Fibroblast of pulmonary artery (primary cell): ENCODE data around the gene PLCL1.

Experiments used
- DNase-seq: peaks from one replicate; pipeline ENCODE4 v3.0.0-alpha.2; 2010; ENCODE audit warnings: low read depth
- H3K4me3 ChIP-seq: replicated peaks from 2 replicates; pipeline ENCODE4 v1.5.1; 2011; ENCODE audit warnings: low read depth, mild to moderate bottlenecking, control low read depth, low read length, moderate library complexity
- TF ChIP-seq, protein P1 (sequence below): IDR thresholded peaks from 2 replicates; pipeline ENCODE4 v1.5.1; 2011; ENCODE audit warnings: mild to moderate bottlenecking, control low read depth, low read length, inconsistent platforms; ENCODE audit errors: missing control alignments

PLCL1 gene

GRCh38 chr2:197996583-197996982 lies 192.2 kb downstream of the PLCL1 start:
- TF ChIP-seq, protein P1, sequence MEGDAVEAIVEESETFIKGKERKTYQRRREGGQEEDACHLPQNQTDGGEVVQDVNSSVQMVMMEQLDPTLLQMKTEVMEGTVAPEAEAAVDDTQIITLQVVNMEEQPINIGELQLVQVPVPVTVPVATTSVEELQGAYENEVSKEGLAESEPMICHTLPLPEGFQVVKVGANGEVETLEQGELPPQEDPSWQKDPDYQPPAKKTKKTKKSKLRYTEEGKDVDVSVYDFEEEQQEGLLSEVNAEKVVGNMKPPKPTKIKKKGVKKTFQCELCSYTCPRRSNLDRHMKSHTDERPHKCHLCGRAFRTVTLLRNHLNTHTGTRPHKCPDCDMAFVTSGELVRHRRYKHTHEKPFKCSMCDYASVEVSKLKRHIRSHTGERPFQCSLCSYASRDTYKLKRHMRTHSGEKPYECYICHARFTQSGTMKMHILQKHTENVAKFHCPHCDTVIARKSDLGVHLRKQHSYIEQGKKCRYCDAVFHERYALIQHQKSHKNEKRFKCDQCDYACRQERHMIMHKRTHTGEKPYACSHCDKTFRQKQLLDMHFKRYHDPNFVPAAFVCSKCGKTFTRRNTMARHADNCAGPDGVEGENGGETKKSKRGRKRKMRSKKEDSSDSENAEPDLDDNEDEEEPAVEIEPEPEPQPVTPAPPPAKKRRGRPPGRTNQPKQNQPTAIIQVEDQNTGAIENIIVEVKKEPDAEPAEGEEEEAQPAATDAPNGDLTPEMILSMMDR = no peak
- no peak for DNase-seq
- H3K4me3 ChIP-seq = no peak overlapping the region

DNA sequence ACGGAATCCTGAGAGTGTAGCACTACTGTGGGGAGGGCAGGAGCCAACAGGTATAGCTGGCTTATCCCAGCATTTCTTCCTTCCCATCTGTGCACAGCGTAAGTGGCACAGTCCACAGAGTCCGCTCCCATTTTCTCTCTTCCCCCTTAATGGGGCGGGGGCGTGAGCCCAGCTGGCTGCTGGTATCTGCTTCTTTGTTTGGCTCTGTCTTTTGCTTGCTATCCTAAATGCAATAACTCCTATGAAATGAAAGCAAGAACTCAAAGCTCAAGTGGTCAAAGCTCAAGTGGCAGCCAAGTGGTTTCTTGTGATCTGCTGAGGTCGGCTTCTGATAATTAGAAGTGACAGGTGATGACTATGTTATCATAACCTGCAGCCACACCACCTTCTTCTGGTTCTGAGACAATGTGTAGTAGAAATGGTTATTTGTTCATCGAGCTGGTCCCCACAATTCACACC lies 192.7 kb downstream of the PLCL1 start:
- TF ChIP-seq, protein P1 = no peak
- no peak overlapping the region for H3K4me3 ChIP-seq
- no peak for DNase-seq

DNA sequence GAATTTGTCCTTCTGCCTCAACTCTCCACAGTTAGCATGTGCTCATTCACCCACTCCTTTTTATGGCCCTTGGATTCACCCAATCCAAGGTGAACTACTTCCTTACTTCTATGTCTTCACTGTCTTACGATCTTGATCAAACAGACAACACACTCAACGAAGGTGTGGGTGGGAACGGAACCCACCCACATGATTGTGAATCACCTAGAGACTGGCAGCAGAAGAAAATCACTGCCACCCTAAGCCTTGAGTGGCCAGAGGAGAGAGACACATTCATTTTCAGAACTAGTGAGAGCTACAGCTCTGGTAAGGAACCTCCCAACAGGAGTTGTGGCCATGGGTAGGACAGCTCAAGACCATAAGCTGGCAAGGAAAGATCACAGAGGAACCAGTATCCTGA lies 194.3 kb downstream of the PLCL1 start:
- no peak for DNase-seq
- no peak overlapping the region for H3K4me3 ChIP-seq
- TF ChIP-seq, protein P1 = no peak

GRCh38 chr2:198000417-198000816 lies 196.0 kb downstream of the PLCL1 start:
- H3K4me3 ChIP-seq = no peak overlapping the region
- TF ChIP-seq, protein P1 = no peak
- DNase-seq = no peak

DNA sequence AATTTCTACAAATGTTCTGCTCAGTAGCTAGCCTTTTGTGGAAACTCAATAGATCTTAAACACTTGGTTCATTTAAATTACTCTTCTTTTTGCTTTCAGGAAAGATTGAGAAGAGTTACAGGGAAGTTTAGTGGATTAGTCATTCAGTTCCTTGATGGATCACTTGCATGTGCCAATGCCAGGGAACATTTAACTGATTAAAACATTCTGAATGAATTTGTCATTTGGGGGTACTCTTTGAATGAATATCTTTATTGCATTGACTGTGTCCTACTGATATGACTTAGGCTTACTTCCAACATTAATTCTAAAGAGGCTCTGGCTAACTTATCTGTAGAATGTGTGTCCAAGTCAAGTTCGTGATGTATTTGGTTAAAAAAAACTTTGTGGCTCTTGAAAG lies 199.8 kb downstream of the PLCL1 start:
- H3K4me3 ChIP-seq = no peak overlapping the region
- TF ChIP-seq, protein P1 = no peak
- DNase-seq = peak; percentile 18

DNA sequence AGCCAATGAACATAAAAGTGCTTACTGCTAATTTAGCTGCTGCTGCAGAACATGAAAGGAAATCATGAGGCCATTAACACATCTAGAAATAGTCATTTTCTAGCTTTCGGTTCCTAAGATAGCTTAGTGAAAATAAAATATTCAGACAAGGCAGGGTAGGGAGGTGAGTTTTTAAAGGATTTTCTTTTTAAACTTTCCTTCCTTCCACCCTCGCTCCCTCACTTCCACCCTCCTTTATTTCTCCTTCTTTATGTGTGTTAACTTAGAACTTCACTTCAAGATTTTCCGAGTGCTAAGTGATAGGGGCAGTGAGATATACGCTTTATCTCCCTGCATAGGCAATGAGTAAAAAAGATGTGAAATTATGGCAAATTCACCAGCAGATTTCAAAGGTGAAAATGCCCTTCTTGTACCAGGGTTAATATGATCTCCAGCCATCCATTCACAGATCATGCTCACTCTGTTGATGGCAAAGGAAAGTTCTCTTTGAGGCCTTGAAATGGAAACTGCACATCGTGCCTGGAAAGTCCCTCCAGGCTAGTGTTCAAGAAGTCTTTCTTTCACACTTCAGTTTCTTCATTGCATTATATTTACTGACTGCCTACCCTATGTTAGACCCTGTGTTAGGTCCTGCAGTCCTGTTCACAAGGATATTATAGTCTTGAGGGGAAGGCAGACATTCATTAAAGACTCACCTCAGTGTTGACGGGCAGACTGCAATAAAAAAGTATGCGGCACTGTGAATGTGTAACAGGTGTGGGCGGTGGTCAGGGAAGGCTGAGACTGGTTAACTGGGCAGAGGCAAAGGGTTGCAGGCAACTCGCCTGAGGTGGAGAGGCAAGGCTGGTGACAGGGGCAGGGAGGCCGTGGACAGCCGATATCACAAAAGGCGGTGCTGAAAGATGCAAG lies 200.8 kb downstream of the PLCL1 start:
- TF ChIP-seq, protein P1 = no peak
- no peak for DNase-seq
- H3K4me3 ChIP-seq = no peak overlapping the region
